Mesendoderm (in vitro differentiated cells): Measurements from ENCODE around the gene CTNNA1.
"Not testable (repeated sequence)": the region's sequence is repeated elsewhere in the genome, so short reads cannot be mapped to it uniquely, and the experiment has no call there.

ENCODE experiments used
- DNase-seq: peaks from one replicate; pipeline ENCODE4 v3.0.0; 2013
- H2AK5ac ChIP-seq: 2 replicates; pipeline ENCODE4 v1.6.1; 2013; ENCODE audit warnings: low read length, inconsistent platforms
- H2BK120ac ChIP-seq: 2 replicates; pipeline ENCODE4 v1.6.1; 2013; ENCODE audit warnings: low read depth, mild to moderate bottlenecking, low read length, moderate library complexity, mixed read lengths
- H2BK15ac ChIP-seq: replicated peaks from 2 replicates; pipeline ENCODE4 v1.6.1; 2013; ENCODE audit warnings: low read depth, mild to moderate bottlenecking, moderate library complexity
- H2BK5ac ChIP-seq: 2 replicates; pipeline ENCODE4 v1.6.1; 2013; ENCODE audit warnings: low read length, inconsistent platforms
- H3K18ac ChIP-seq: 2 replicates; pipeline ENCODE4 v1.6.1; 2013; ENCODE audit warnings: mild to moderate bottlenecking, low read length, mixed read lengths
- H3K23ac ChIP-seq: one replicate; pipeline ENCODE4 v1.6.1; 2013; ENCODE audit warnings: low read length
- H3K27ac ChIP-seq: 2 replicates; pipeline ENCODE4 v1.5.1; 2013; ENCODE audit warnings: low read depth, mild to moderate bottlenecking, inconsistent platforms, low read length, moderate library complexity
- H3K27me3 ChIP-seq: 2 replicates; pipeline ENCODE4 v1.6.1; 2013; ENCODE audit warnings: low read length, control low read depth, mild to moderate bottlenecking, inconsistent platforms; ENCODE audit not compliant: insufficient read depth, poor library complexity
- H3K36me3 ChIP-seq: 2 replicates; pipeline ENCODE4 v1.6.1; 2013; ENCODE audit warnings: low read length, inconsistent platforms; ENCODE audit not compliant: control insufficient read depth, insufficient read depth
- H3K4ac ChIP-seq: one replicate; pipeline ENCODE4 v1.6.1; 2013; ENCODE audit warnings: low read depth, mild to moderate bottlenecking, low read length, moderate library complexity
- H3K4me1 ChIP-seq: 2 replicates; pipeline ENCODE4 v1.6.1; 2013; ENCODE audit warnings: low read depth, low read length, inconsistent platforms; ENCODE audit not compliant: control insufficient read depth
- H3K4me2 ChIP-seq: 2 replicates; pipeline ENCODE4 v1.6.1; 2013; ENCODE audit warnings: low read length
- H3K4me3 ChIP-seq: 2 replicates; pipeline ENCODE4 v1.5.1; 2013; ENCODE audit warnings: mild to moderate bottlenecking, low read length
- H3K56ac ChIP-seq: one replicate; pipeline ENCODE4 v1.6.1; 2013; ENCODE audit warnings: low read length
- H3K79me1 ChIP-seq: 2 replicates; pipeline ENCODE4 v1.6.1; 2013; ENCODE audit warnings: low read length, inconsistent platforms
- H3K79me2 ChIP-seq: 2 replicates; pipeline ENCODE4 v1.6.1; 2013; ENCODE audit warnings: mild to moderate bottlenecking, low read length; ENCODE audit not compliant: control insufficient read depth, insufficient read depth
- H3K9ac ChIP-seq: 2 replicates; pipeline ENCODE4 v1.6.1; 2013; ENCODE audit warnings: low read length, inconsistent platforms
- H4K5ac ChIP-seq: one replicate; pipeline ENCODE4 v1.6.1; 2013; ENCODE audit warnings: low read length
- H4K8ac ChIP-seq: one replicate; pipeline ENCODE4 v1.6.1; 2013; ENCODE audit warnings: low read depth, mild to moderate bottlenecking, control low read depth, low read length, moderate library complexity
- WGBS: extraction: QIAGEN DNeasy Blood & Tissue Kit; methylation state at CpG from one replicate; pipeline ENCODE4 v1.1.7; 2013; ENCODE audit warnings: low lambda C conversion rate, missing lambda C conversion rate; ENCODE audit not compliant: insufficient coverage; ENCODE audit errors: extremely low coverage; 5-methylcytosine and 5-hydroxymethylcytosine counted together

Gene CTNNA1

DNA sequence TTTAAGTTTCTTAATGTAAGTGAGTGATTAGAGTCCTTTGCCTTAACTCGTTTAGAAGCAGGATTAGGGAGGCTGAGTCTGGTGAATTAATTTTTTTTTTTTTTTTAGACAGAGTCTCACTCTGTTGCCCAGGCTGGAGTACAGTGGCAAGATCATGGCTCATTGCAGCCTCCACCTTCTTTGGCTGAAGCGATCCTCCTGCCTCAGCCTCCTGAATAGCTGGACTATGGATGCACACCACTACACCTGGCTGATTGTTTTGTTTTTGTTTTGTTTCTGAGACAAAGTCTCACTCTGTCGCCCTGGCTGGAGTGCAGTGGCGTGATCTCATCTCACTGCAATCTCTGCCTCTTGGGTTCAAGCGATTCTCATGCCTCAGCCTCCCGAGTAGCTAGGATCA lies 20.4 kb downstream of the CTNNA1 start:
- Histone ChIP-seq H3K79me2 (peaks cover 48% of the 10 kb centered on the region), H3K79me1 (peaks cover 12% of the 10 kb centered on the region)
- not testable (repeated sequence) for H3K23ac ChIP-seq, H3K56ac ChIP-seq, H3K4me2 ChIP-seq, H4K8ac ChIP-seq, H4K5ac ChIP-seq, H3K36me3 ChIP-seq, H2AK5ac ChIP-seq, H3K4ac ChIP-seq, H3K27me3 ChIP-seq, H3K4me3 ChIP-seq, H3K27ac ChIP-seq, H2BK120ac ChIP-seq, H3K18ac ChIP-seq, DNase-seq, H2BK5ac ChIP-seq, H3K4me1 ChIP-seq, H2BK15ac ChIP-seq, H3K9ac ChIP-seq
- no CpG with 5 or more reads among the region's 6 CpGs for WGBS

DNA sequence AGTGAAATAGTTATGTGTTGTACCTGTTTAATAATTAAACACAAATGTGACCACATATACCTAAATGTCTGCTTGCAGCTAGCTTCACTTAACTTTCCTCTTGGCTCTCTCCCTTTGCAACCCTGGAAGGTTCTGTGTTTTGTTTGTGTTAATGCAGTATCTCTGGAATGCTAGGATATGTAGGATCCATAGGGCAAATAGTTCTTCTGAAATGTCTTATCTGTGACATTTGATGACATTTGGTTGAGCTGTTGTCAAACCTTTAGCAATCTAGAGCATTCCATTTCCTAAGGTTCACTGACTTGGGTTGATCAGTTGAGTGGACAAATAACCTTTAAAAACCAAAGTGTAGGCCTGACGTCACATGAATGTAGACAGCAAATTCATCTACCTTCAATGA lies 21.8 kb downstream of the CTNNA1 start:
- no CpG with 5 or more reads among the region's 1 CpG for WGBS
- H3K4me1 ChIP-seq: no peaks in the 10 kb centered on the region
- H2AK5ac ChIP-seq: no peak overlapping the region
- no peak overlapping the region for H3K4ac ChIP-seq
- H4K8ac ChIP-seq: no peak overlapping the region
- peaks cover 54% of the 10 kb centered on the region for H3K79me2 ChIP-seq
- no peak for DNase-seq
- no peak overlapping the region for H3K4me3 ChIP-seq
- H3K4me2 ChIP-seq: no peak overlapping the region
- no peak overlapping the region for H2BK120ac ChIP-seq
- no peak overlapping the region for H2BK15ac ChIP-seq
- H3K18ac ChIP-seq: no peak overlapping the region
- H3K27me3 ChIP-seq: no peaks in the 10 kb centered on the region
- H3K23ac ChIP-seq: no peak overlapping the region
- H2BK5ac ChIP-seq: no peak overlapping the region
- H3K27ac ChIP-seq: no peak overlapping the region
- no peaks in the 10 kb centered on the region for H3K36me3 ChIP-seq
- no peak overlapping the region for H3K56ac ChIP-seq
- H4K5ac ChIP-seq: no peak overlapping the region
- H3K9ac ChIP-seq: no peak overlapping the region
- peaks cover 10% of the 10 kb centered on the region for H3K79me1 ChIP-seq

DNA sequence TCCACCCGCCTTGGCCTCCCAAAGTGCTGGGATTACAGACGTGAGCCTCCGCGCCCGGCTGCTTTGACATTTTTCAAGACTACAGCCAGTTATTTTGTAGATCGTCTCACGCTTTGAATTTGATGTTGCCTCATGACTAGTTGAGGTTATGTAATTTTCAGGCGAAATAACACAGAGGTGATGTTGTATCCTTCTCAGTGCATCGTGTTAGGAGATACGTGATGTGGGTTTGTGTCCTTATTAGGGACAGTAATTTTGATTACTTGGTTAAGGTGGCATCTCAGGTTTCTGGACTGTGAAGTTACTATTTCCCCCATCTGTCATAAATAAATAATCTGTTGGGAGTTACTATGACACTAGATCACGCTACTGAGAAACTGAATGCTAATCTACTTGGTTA lies 25.0 kb downstream of the CTNNA1 start:
- Histone ChIP-seq H3K4me2 (no peak overlapping the region), H2AK5ac (no peak overlapping the region), H3K56ac (no peak overlapping the region), H4K5ac (no peak overlapping the region), H3K18ac (no peak overlapping the region), H3K4me1 (no peaks in the 10 kb centered on the region), H2BK15ac (no peak overlapping the region), H4K8ac (no peak overlapping the region), H3K4ac (no peak overlapping the region), H3K27ac (no peak overlapping the region), H3K27me3 (no peaks in the 10 kb centered on the region), H3K79me1 (peaks cover 6% of the 10 kb centered on the region), H3K23ac (no peak overlapping the region), H3K9ac (no peak overlapping the region), H3K36me3 (no peaks in the 10 kb centered on the region), H2BK5ac (no peak overlapping the region), H2BK120ac (no peak overlapping the region), H3K79me2 (peaks cover 34% of the 10 kb centered on the region), H3K4me3 (no peak overlapping the region)
- DNase-seq: no peak
- WGBS: no CpG with 5 or more reads among the region's 11 CpGs

DNA sequence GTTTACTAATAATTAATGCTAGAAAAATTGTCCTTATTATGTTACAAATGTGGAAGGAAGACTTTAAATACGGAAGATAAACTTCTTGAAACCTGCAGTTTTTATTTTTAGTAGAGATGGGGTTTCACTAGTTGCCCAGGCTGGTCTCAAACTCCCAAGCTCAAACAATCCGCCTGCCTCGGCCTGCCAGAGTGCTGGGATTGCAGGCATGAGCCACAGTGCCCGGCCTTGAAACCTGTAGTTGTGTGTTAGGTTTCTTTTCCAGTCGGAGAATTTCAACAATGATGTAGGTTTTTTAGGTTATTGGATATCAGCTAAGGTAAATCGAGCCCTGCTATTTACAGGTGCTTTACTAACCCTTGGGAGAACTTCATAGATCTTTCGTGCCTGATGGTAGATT lies 30.8 kb downstream of the CTNNA1 start:
- H2BK5ac ChIP-seq: no peak overlapping the region
- H3K36me3 ChIP-seq: no peaks in the 10 kb centered on the region
- H3K27me3 ChIP-seq: no peaks in the 10 kb centered on the region
- H3K18ac ChIP-seq: no peak overlapping the region
- no peak overlapping the region for H4K8ac ChIP-seq
- no peak overlapping the region for H2BK15ac ChIP-seq
- no peak overlapping the region for H3K27ac ChIP-seq
- whole genome bisulfite sequencing: no CpG with 5 or more reads among the region's 7 CpGs
- peaks cover 9% of the 10 kb centered on the region for H3K79me1 ChIP-seq
- no peak overlapping the region for H3K23ac ChIP-seq
- no peak overlapping the region for H3K4me3 ChIP-seq
- no peak overlapping the region for H3K9ac ChIP-seq
- H2AK5ac ChIP-seq: no peak overlapping the region
- no peak for DNase-seq
- H4K5ac ChIP-seq: no peak overlapping the region
- peaks cover 13% of the 10 kb centered on the region for H3K79me2 ChIP-seq
- no peak overlapping the region for H2BK120ac ChIP-seq
- no peak overlapping the region for H3K56ac ChIP-seq
- H3K4ac ChIP-seq: no peak overlapping the region
- no peaks in the 10 kb centered on the region for H3K4me1 ChIP-seq
- H3K4me2 ChIP-seq: no peak overlapping the region

DNA sequence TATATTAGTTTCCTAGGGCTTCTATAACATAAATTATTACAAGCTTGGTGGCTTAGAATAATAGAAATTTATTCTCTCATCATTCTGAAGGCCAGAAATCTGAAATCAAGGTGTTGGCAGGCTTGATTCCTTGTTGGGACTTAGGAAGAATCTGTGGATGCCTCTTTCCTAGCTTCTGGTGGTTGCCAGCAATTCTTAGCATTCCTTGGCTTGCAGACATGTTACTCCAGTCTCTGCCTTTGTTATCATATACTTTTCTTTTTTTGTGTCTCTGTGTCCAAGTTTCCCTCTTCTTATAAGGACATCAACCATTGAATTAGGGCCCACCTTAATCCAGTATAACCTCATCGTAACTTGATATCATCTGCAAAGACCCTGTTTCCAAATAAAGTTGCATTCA lies 31.4 kb downstream of the CTNNA1 start:
- no peak overlapping the region for H3K56ac ChIP-seq
- peak; percentile 34 for DNase-seq
- H2AK5ac ChIP-seq: no peak overlapping the region
- H3K79me1 ChIP-seq: peaks cover 11% of the 10 kb centered on the region
- no peak overlapping the region for H2BK120ac ChIP-seq
- H3K4ac ChIP-seq: no peak overlapping the region
- H4K5ac ChIP-seq: no peak overlapping the region
- H3K4me1 ChIP-seq: no peaks in the 10 kb centered on the region
- H3K79me2 ChIP-seq: peaks cover 8% of the 10 kb centered on the region
- H3K27ac ChIP-seq: no peak overlapping the region
- H3K18ac ChIP-seq: no peak overlapping the region
- H2BK5ac ChIP-seq: no peak overlapping the region
- H3K23ac ChIP-seq: no peak overlapping the region
- no peak overlapping the region for H3K4me3 ChIP-seq
- H2BK15ac ChIP-seq: no peak overlapping the region
- no peak overlapping the region for H3K4me2 ChIP-seq
- H4K8ac ChIP-seq: no peak overlapping the region
- no peaks in the 10 kb centered on the region for H3K36me3 ChIP-seq
- no CpG with 5 or more reads among the region's 1 CpG for WGBS
- no peak overlapping the region for H3K9ac ChIP-seq
- no peaks in the 10 kb centered on the region for H3K27me3 ChIP-seq

DNA sequence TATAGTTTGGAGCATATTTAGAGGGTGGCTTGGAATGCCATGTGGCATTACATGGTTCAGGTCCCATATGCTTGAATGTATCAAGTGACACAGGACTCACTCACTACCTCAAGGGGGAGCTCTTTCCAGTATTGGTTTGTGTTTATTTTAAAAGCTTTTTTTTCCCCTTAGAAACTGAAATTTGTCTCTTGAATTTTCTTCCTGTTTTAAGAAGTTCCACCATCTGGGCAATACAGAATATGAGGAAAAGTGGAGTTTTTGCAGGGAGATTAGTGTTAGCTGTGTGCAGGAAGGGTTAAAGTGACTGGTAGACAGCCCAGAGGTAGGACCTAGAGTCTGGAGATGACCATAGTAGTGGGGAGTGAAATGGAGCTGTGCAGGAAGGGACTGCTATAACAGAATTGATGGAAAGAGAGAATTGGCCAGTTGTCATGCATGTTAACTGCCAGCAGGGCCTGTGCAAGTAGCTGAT lies 36.6 kb downstream of the CTNNA1 start:
- H3K56ac ChIP-seq: no peak overlapping the region
- H4K8ac ChIP-seq: no peak overlapping the region
- H3K4me2 ChIP-seq: no peak overlapping the region
- H3K18ac ChIP-seq: no peak overlapping the region
- no peak overlapping the region for H2BK15ac ChIP-seq
- no peak overlapping the region for H3K23ac ChIP-seq
- H2BK5ac ChIP-seq: no peak overlapping the region
- H3K36me3 ChIP-seq: no peaks in the 10 kb centered on the region
- no peak overlapping the region for H3K27ac ChIP-seq
- H3K9ac ChIP-seq: no peak overlapping the region
- no peaks in the 10 kb centered on the region for H3K27me3 ChIP-seq
- peaks cover 14% of the 10 kb centered on the region for H3K79me2 ChIP-seq
- DNase-seq: peak; percentile 68
- no peaks in the 10 kb centered on the region for H3K4me1 ChIP-seq
- no peak overlapping the region for H2AK5ac ChIP-seq
- no peak overlapping the region for H2BK120ac ChIP-seq
- no peak overlapping the region for H3K4ac ChIP-seq
- H3K4me3 ChIP-seq: no peak overlapping the region
- H4K5ac ChIP-seq: no peak overlapping the region
- peaks cover 15% of the 10 kb centered on the region for H3K79me1 ChIP-seq
